Spleen (tissue), 3 donors: Measurements from ENCODE around the gene PIR.

Experiments
- POLR2A ChIP-seq, 3 donors: fragments of 450-650 bp; IDR thresholded peaks; one replicate each; pipeline ENCODE4 v1.5.1; 2017; ENCODE audit warnings: antibody characterized with exemption in 3 of 3, mild to moderate bottlenecking in 1 of 3
- POLR2AphosphoS5 ChIP-seq, 3 donors: sonication (generic); formaldehyde crosslinking; IDR thresholded peaks; one replicate each; pipeline ENCODE4 v1.5.1; 2017; ENCODE audit warnings: antibody characterized with exemption in 3 of 3

DNA sequence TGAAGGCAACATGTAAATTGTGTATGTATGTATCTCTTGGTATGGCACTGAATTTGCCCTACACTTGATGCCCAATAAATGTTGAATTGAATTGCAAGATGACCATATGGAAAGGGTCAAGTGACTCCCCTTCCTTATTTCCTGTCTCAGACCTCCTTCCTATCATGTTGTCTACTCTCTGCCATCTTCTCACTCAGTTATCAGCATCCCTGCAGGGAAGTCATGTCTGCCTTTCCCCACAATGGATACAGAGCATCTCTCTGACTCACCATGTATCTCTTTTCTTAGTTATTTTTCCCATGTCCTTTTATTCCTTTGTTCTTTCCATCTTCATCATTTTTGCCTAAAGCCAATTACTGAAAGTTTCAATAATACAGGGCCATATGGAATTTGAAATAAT is 30.0 kb upstream of the PIR start:
- TF ChIP-seq POLR2A (IDR thresholded peaks at IDR 0.05) (no peak), POLR2AphosphoS5 (IDR thresholded peaks at IDR 0.05) (no peak)
